GM19452 (cell line): ENCODE data around the gene FAM174B.

Experiments used
- ATAC-seq: cut with Tn5 transposase; IDR thresholded peaks from one replicate; pipeline ENCODE4 v1.9.1; 2021; ENCODE audit not compliant: unreplicated experiment

The FAM174B gene

DNA sequence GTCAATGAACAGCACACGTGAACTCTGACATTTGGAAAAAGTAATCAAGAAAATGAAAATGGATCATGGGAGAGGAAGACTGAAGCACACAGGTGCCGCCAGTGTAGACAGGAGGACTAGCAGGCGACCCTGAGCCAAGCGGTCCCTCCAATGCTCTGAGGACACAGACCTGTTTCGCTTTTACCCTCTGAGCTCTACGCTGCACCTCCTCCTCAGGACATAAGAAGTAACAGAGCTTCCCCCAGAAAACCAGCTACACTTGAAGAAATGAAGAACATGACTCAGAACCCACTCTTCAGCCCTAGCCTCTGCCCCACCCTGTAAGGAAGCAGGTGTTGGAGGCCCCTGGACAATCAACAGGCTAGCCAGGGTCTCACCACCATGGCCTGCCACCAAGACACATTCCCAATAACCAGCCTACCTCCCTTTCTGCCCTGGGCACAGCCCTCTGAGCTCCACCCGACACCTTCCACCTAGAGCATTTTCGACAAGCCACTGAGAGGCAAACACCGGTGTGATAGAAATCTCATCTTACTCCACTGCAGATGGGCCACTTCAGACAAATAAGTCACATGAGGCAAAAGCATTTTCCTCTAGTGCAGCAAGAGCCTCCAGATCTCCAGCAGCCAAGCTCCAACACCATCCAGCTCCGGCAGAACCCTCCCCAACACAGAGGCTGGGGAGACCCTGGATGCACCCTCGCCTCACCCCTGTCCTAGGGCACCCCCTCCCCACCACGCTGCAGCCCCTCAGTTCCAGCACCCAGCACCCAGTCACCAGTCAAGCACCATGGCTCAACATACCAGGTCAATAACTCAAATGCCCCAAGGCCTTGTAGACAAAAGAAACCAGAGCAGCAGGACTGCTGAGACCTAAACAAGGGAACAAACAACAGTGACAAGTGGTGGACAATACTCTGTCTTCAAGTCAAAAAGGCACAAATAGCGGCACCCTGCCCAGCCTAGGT lies 11.4 kb downstream of the FAM174B start:
- no peak for ATAC-seq

DNA sequence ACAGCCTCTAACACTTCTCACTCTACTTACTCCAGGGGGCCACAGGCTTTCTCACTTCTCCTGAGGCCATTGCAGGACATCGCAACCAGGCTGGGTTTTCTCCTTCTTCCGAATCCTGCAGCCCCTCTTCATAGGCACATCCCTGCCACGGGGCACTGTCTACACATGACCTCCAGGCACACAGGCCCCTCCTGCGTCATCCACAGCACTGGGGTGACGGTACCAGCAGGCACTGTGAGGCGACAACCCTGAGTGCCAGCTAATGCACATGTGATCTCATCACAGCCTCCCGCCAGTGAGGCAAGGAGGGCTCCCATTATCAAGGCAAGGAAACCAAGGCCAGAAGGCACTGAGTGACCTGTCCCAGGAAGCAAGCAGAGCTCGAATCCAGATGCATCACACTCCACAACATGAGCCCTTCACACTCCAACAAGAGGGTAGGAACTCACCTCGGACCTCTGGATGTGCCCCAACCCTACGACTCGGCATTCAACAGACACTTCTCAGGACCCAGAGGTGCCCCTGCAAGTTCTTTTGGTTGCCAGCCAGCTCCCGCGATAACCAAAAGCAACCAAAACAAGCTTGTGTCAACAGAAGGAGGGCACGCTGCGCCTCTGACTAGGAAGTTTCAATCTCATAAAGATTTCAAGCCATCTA lies 16.7 kb downstream of the FAM174B start:
- ATAC-seq = no peak

DNA sequence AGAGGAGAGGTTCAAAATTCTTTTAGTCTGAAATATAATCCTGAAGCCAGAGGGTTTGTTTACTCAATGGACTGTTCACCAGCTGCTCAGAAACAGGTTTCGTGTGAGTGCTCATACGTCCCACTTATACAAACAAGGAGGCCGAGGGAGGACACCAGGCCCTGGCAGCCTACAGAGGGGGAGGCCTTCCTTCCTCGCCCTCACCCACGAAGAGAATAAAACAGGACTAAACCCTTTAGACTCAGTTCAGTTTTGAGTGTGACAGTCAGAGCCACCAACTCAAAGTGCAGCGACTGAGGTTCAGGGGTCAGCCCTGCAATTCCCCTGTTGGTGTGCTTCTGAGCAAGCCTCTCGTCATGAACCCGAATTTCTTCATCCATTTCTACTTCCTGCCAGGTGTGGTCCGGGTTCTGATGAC lies 17.3 kb downstream of the FAM174B start:
- no peak for ATAC-seq

DNA sequence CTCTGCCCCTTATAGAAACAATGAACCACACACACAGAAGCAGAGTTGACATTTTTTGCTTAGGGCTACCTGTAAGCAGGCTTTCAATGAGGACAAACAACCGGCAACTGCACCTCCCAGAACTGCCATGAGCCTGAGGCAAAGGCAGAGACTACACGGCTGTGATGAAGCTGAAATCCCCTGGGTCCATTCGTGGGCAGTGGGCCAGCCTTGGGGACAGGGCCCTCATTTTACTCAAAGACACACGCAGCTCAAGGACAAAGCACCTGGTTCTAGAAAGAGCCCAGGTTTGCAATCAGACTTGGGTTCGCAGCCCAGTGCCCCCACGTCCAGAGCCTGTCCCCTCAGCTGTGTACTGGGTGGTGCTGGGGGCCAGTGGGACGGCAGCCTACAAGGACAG lies 17.9 kb downstream of the FAM174B start:
- no peak for ATAC-seq

DNA sequence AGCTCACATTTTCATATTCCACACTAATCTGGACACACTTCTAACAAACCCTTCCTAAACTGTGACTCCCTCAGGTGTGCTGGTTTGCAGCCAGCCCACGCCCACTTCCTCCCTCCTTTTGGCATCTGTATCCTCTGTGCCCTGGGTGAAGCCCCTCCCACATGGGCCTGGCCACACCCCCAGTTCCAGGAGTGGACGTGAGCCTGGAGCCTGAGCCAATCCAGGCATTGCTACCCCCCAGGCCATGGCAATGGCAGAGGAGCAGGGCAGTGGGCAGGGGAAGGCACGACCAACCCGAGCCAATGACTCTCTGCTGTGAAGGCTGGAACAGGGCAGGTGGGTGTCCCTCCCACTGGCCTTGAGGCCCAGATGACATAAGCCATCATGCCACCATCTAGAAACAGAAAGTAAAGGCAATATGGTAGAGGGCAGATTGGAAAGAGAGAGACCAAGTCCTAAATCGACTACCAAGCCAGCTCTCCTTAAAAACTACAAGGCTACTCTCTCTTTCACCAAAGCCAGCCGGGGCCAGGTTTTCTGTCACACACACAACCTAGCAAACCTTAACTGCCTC lies 18.6 kb downstream of the FAM174B start:
- ATAC-seq = no peak

- no peak for ATAC-seq
These were observed 19.1 kb downstream of the FAM174B start for GRCh38 chr15:92636401-92636907.

- no peak for ATAC-seq
These were observed 20.8 kb downstream of the FAM174B start for GRCh38 chr15:92634671-92635201.

DNA sequence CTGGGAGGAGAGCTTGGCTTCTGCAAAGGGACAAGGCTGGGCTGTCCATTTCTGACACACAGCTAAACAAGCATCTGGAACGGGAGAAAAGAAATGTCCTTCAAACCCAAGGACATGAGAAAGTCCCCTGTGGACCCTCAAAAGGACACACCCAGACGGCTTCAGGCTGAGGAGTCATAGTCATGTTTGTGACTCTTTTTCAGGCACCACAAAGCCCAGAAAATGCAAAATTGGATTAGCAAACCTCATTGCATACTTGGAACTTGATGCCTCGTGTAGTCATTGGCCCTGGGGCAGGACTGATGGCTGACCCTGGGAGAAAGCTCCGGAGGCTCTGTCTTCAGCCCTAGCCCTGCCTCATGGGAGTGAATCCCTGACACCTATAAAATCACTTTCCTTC lies 21.5 kb downstream of the FAM174B start:
- no peak for ATAC-seq

DNA sequence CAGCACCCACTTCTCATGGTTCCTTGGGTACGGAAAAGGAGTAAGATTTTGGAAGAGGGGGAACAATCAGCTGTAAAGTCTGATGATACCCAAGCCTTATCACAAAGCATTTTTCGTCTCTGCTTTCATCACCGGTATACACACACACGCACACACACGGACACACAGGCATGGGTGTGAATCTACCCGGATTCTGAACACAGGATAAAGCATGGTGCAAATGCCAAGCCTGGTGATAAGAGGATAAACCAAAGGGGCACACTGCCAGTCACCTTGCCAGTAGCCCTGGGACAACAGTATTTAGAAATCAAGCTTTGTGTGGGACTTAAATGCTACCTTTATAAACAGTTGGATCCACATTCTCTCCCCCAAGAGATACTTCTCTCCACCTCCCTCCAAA lies 22.2 kb downstream of the FAM174B start:
- no peak for ATAC-seq

DNA sequence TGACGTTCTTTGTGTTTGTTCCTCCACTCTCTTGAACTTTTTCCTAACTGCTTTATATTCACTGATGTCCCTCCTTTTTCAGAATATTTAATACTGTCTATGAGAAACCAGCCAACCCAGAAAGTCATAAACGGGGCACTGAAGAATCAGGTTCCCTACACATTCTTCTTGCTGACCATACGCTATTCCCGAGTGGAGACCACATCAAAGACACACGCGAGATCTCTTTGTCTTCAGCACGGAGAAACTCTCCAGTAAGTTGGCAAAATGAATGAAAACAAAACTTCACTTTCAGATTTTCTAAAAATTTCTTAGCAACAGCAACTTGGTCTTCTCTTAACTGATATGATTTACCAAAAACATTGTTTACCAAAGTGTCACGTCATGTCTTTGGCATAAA lies 22.6 kb downstream of the FAM174B start:
- no peak for ATAC-seq

- no peak for ATAC-seq
These were observed 23.9 kb downstream of the FAM174B start for GRCh38 chr15:92631721-92632120.

GRCh38 chr15:92629975-92630626 lies 25.5 kb downstream of the FAM174B start:
- ATAC-seq = no peak

GRCh38 chr15:92629276-92629974 lies 26.1 kb downstream of the FAM174B start:
- ATAC-seq = no peak

GRCh38 chr15:92627014-92627413 lies 28.6 kb downstream of the FAM174B start:
- ATAC-seq = no peak

DNA sequence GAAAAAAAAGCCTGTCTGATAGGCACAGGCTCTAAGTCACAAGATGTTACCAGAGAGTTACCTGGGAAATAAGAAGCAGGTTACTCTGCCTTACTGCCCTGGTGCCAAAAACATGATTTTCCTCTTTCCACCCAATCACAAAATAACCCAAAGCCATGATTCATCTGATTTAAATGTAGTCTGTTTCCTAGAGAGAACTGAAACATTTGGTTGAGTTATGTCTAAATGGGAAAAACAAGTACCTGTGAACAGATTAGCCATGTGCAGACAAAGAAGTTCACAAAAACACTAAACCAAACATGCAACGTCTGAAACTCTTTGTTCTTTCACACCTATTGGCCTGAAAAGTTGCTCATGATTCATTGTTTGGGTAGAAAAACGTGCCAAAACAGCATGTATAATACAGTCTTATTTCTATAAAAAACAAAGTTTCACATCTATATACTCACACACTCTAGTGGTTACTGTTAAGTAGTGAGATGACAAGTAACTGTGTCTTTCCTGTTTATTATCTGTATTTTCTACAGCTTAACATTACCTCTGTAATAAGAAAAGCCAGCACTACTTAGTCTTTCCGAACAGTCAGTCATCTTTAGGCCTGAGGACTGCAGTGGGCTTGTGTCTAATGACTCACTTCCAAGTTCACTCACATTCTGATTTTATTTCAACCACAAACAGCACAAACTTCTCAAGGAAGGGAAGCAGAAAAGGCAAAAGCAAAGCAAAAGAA lies 30.2 kb downstream of the FAM174B start:
- ATAC-seq = peak; percentile 69

DNA sequence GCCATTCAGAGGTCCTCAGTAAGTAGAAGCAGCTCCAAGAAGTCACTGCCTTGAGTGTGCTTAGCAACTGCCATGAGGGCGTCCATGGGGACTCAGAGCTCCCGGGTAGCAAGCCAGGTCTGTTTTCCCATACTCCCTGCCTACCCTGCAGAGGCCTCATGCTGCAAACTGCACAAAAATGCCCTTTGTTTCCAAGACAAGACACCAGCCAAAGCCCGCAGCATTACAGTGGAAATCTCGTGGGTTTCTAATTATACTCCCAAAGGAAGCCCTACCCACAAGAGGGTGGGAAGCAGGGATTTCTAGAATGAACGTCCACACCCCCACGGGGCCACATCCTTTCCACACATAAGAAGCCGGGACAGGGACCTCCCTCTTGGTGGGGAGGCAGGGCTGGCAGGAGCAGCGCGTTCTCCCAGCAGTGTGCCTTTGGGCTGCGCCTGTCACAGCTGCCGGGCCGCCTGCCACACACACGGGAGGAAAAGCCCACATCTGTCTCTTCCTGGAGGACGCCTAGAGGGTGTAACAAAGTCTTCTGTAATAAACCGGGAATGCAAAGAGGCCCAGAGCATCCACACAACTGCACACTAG lies 31.1 kb downstream of the FAM174B start:
- ATAC-seq = no peak

DNA sequence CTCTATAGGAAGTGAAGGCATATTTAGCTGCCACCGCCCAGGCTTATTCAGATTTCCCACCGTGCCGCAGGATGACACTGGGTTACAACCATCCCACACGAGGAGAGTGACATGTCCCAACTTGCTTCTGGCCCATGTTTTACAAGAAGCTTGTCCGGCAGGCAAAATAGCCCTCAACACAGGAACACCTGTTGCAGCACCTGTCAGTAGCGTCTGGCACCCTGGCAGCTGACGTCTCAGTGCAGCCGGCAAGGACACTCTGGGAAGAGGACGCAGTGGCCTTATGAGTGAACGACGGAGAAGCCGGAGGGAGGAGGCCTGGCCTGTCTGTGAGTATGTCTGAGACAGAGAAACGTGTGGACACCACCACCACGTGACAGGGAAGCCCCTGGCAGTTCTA lies 32.1 kb downstream of the FAM174B start:
- no peak for ATAC-seq

DNA sequence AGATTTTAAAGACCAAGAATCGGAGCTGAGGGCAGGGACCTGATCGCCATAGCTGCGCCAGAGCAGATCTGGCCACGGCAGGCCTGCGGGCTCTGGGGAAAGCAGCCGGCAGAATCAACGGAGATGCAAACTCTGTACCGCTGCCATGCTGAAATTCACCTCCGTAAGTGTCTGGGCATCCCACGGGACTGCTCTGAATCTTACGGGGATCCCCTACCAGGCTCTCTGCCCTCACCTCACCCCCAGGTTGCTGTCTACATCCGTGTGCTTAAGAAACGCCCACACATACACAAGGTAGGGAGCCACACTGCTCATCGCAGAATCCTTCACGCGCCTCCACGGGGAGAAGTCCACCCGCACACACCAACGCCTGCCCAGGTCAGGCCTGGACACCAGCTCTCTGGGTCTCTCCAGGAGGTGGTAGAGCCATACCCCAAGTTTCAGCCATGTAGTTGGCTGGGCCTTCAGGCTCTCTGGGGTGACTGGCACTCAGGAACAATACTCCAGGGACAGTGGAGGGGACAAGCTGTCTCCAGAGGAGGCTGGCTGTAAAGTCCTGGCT lies 33.5 kb downstream of the FAM174B start:
- ATAC-seq = no peak

- ATAC-seq = no peak
These were observed 34.6 kb downstream of the FAM174B start for GRCh38 chr15:92620991-92621390.
